CD4-positive, alpha-beta T cell treated with Interleukin-17A for 1 hour (primary cell): Measurements from ENCODE around the gene EEIG1.

Source experiments
- DNase-seq: peaks from one replicate; pipeline ENCODE4 v3.0.0-alpha.2; 2020

The EEIG1 gene

GRCh38 chr9:127999461-127999860, 18.7 kb upstream of the EEIG1 start:
- DNase-seq, result no peak

GRCh38 chr9:127993721-127994120, 12.9 kb upstream of the EEIG1 start:
- no peak for DNase-seq

DNA sequence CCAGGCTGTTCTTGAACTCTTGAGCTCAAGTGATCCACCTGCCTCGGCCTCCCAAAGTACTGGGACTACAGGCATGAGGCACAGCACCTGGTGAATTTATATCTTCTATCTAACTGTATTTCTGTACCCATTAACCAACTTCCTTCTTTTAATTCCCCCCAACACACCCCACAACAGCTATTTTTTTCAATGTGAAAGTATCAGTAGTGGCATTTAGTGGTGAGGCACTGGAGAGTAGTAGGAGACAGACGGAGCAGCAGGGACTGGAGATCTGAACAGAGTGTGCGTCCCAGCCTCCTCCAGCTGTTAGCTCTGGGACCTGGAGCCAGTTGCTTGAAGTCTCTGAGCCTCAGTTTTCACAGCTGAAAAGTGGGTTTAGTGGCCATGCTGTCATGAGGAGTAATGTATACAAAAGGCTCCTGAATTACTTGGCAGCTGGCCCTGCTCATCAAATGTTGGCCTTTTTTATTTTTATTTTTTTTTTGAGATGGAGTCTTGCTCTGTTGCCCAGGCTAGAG, 11.0 kb upstream of the EEIG1 start:
- DNase-seq, result no peak

GRCh38 chr9:127991017-127991756, 10.4 kb upstream of the EEIG1 start:
- DNase-seq, result no peak

DNA sequence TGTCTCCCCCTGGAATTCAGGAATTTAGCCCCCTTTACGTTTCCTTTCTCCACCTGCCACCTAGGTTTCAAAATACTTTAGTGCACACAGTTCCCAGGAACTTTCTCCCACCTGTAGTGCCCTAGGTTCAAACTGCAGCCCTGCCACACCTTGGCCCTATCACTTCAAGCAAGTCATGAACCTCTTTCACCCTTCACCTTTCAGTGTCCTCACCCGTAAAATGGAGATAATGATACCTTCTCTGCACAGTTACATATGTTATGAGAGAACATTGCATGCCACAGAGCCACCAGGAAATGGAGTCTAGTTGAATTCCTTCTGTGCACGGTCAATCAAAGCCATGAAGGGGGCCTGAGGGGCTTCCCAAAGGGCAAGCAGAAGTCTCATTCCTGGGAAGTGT, 9.8 kb upstream of the EEIG1 start:
- no peak for DNase-seq

- DNase-seq, result no peak
Observed at GRCh38 chr9:127989094-127989493, 8.3 kb upstream of the EEIG1 start.

- DNase-seq, result no peak
Observed at GRCh38 chr9:127987103-127987614, 6.4 kb upstream of the EEIG1 start.

DNA sequence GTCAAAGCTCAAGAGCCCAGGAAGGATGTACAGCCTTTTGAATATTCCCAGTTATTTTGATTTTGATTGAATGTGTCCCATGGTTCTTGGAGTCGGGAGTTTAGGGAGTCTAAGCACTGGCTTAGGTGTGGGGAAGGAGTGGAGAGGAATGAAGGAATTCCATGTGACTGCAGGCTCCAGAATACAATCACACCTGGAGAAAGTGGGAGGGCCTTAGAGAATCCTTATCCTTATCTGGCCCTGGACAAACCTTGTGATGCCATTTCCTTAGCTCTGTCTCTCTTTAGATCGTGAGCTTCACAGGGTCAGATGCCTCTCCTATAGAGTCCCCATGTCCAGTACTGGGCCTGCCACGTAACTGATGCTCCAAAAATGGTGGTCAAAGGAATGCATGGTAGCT, 4.2 kb upstream of the EEIG1 start:
- DNase-seq, result no peak

DNA sequence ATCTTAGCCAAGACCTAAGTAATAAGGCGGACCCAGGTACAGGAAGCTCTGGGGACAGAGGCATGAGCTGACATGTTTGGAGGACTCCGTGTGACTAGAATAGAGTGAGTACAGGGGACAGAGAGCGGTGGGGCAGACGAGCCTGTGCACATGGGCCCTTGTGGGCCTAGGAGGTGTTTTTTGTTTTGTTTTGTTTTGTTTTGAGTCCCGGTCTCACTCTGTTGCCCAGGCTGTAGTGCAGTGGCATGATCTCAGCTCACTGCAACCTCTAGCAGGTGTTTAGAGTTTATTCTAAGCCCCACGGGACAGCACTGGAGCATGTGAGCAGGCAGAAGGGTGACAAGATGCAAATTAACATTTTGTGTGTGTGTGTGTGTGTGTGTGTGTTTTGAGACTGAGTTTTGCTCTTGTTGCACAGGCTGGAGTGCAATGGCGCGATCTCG, 3.1 kb upstream of the EEIG1 start:
- DNase-seq, result no peak

- no peak for DNase-seq
Observed at GRCh38 chr9:127982912-127983311, 2.1 kb upstream of the EEIG1 start.

GRCh38 chr9:127981559-127982121, 851 bp upstream of the EEIG1 start:
- no peak for DNase-seq

GRCh38 chr9:127980060-127980705, 606 bp downstream of the EEIG1 start:
- DNase-seq, result peak; percentile 48

- no peak for DNase-seq
Observed at GRCh38 chr9:127979333-127980059, 1.3 kb downstream of the EEIG1 start.

DNA sequence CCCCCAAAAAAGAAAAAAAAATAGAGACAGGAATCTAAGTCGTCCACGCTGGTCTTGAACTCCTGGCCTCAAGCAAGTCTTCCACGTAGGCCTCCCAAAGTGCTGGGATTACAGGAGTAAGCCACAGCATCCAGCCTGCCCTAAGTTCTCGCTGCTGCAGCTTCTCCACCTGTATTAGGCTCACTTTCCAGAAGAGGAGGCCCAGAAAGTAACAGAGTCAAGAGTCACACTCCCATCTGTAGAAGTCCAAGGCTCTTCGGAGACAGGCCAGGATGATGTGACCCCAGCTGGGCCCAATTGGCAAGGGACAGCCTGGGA, 1.8 kb downstream of the EEIG1 start:
- DNase-seq, result no peak

GRCh38 chr9:127977884-127978647, 2.7 kb downstream of the EEIG1 start:
- DNase-seq, result no peak

DNA sequence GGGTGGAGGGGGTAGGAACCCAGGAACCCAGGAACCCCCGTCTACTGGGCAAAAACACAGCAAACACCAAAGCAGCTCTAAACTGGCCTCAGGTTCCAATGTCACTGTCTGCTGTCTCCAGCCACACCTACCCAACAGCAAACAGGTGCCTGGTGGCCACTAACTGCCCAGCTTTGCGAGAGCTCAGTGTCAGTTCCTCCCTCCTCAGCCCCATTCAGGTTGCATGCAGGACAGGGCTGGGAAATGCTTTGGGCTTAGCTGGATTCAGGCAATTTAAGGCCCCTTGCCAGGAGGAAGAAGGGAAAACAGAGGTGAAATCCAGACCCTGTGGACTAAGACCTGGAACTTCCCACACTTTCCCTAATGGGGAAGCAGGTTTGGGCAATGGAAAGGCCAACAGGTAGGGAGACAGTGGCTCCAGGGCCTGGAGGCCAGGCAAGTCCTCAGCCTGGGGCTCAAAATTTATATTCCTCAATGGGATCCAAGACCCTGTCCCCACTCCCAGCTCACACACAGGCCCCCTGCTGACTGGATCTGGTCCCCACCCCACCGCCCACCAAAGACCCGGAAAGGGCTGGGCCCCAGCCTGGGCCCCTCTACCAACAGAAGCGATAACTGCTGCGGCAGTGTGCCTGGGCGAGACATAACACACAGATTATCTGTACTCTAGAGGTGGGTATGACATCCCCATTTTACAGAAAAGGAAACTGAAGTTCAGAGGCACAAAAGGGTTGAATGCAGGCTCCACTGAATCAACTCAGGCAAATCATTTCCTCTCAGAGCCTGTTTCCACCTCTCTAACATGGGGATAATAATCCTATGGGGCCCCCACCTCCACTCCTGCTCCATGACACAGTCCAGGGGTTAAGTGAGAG, 3.5 kb downstream of the EEIG1 start:
- no peak for DNase-seq

- DNase-seq, result peak; percentile 68
Observed at GRCh38 chr9:127976498-127976897, 4.3 kb downstream of the EEIG1 start.

- no peak for DNase-seq
Observed at GRCh38 chr9:127975376-127976315, 5.1 kb downstream of the EEIG1 start.

DNA sequence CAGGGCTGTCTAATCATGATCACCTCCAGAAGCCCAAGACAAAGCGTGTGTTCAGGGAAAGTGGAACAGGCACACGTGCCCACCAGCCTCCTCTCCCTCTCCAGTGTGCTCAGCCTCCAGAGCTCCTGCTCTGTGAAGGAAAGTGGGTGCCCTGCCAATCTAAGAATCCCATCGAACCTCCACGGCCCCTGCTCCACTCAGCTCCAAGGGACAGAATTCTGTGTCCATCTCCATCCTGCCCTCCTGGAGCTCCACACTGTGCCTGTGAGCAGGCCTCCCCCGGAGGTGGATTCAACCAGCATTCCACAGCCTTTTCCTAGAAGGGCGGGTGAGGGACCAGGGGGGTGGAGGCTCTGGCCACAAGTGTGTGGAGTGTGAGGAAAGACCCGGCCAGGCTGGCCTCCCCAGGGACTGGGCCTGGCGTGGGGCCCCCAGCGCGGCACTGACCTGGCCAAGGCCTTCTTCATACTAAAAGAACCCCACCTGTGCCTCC, 6.0 kb downstream of the EEIG1 start:
- no peak for DNase-seq
